HS-27A (cell line): ENCODE data around the gene NOP9.

Experiments used
- DNase-seq: peaks from one replicate; pipeline ENCODE4 v3.0.0-alpha.2; 2012; ENCODE audit warnings: low read depth, missing footprints

The NOP9 gene

GRCh38 chr14:24299255-24300191 lies at the start of gene NOP9, which contains the start of gene DHRS1:
Gene NOP9, plus strand, starts transcription at chr14:24299850. Its CDS starts 105 bp downstream, at chr14:24299955.
Gene DHRS1, minus strand, starts transcription at chr14:24299780. Its CDS starts 674 bp downstream, at chr14:24299106.
- peak; percentile 76 for DNase-seq

GRCh38 chr14:24250354-24250753 lies 49.3 kb upstream of the NOP9 start:
- DNase-seq: no peak

- no peak for DNase-seq
These were observed 47.8 kb upstream of the NOP9 start for GRCh38 chr14:24251880-24252288.

- no peak for DNase-seq
These were observed 47.1 kb upstream of the NOP9 start for GRCh38 chr14:24252289-24253124.

GRCh38 chr14:24253936-24254335 lies 45.7 kb upstream of the NOP9 start:
- DNase-seq: no peak

GRCh38 chr14:24254630-24255392 lies 44.8 kb upstream of the NOP9 start:
- no peak for DNase-seq

- no peak for DNase-seq
These were observed 44.2 kb upstream of the NOP9 start for GRCh38 chr14:24255438-24255837.

GRCh38 chr14:24255931-24256711 lies 43.5 kb upstream of the NOP9 start:
- no peak for DNase-seq

- DNase-seq: no peak
These were observed 42.7 kb upstream of the NOP9 start for GRCh38 chr14:24256960-24257359.

- no peak for DNase-seq
These were observed 41.5 kb upstream of the NOP9 start for GRCh38 chr14:24258119-24258518.

GRCh38 chr14:24258548-24259265 lies 40.9 kb upstream of the NOP9 start:
- no peak for DNase-seq

- DNase-seq: peak; percentile 77
These were observed 40.2 kb upstream of the NOP9 start for GRCh38 chr14:24259282-24260025.

- no peak for DNase-seq
These were observed 39.4 kb upstream of the NOP9 start for GRCh38 chr14:24260026-24260779.

- no peak for DNase-seq
These were observed 38.9 kb upstream of the NOP9 start for GRCh38 chr14:24260780-24261157.

- DNase-seq: no peak
These were observed 38.2 kb upstream of the NOP9 start for GRCh38 chr14:24261256-24261968.

- DNase-seq: no peak
These were observed 37.7 kb upstream of the NOP9 start for GRCh38 chr14:24261969-24262327.

GRCh38 chr14:24262821-24263733 lies 36.6 kb upstream of the NOP9 start, which contains the start of gene TGM1:
Gene TGM1, minus strand, starts transcription at chr14:24263177. Its CDS starts 825 bp downstream, at chr14:24262352.
- DNase-seq: no peak
